Spleen (tissue), 11 donors: ENCODE measurements around the gene EVI2B. TPM values are rescaled to one million over a fixed set of nuclear protein-coding genes. Genes with fewer than 3 reads are reported as not detected.
A peak's percentile ranks its signal among the peaks of the same experiment; 100 is the strongest.

Experiments used
- DNase-seq: peaks from one replicate; pipeline ENCODE4 v3.0.0-alpha.2; 2020
- H3K27ac ChIP-seq, 8 donors: fragments of 200-600 bp; sonication (generic) in 7 of 8; 1 replicate in 4 of 8; 2 replicates in 4 of 8; pipeline versions ENCODE4 v1.5.0 to v1.8.0; 2016 to 2021; ENCODE audit warnings: inconsistent platforms in 4 of 8, mild to moderate bottlenecking in 4 of 8, moderate library complexity in 1 of 8
- H3K27me3 ChIP-seq, 7 donors: fragments of 200-600 bp; sonication (generic) in 6 of 7; replicated peaks in 1 of 7; 1 replicate in 4 of 7; 2 replicates in 3 of 7; pipeline versions ENCODE4 v1.5.0 to v1.8.0; 2016 to 2021; ENCODE audit warnings: inconsistent platforms in 3 of 7, mild to moderate bottlenecking in 1 of 7
- H3K36me3 ChIP-seq, 6 donors: fragments of 200-600 bp; sonication (generic) in 5 of 6; 1 replicate in 4 of 6; 2 replicates in 2 of 6; pipeline versions ENCODE4 v1.5.0 to v1.8.0; 2016 to 2021; ENCODE audit warnings: inconsistent platforms in 2 of 6
- H3K4me1 ChIP-seq, 6 donors: fragments of 200-600 bp; sonication (generic) in 5 of 6; 1 replicate in 3 of 6; 2 replicates in 3 of 6; pipeline versions ENCODE4 v1.5.0 to v1.8.0; 2016 to 2021; ENCODE audit warnings: inconsistent platforms in 3 of 6
- H3K4me3 ChIP-seq, 8 donors: fragments of 200-600 bp; sonication (generic) in 7 of 8; 1 replicate in 4 of 8; 2 replicates in 4 of 8; pipeline versions ENCODE4 v1.5.0 to v1.8.0; 2016 to 2021; ENCODE audit warnings: inconsistent platforms in 4 of 8, mild to moderate bottlenecking in 4 of 8, moderate library complexity in 2 of 8
- H3K9me3 ChIP-seq, 8 donors: fragments of 200-600 bp; sonication (generic) in 7 of 8; 1 replicate in 4 of 8; 2 replicates in 4 of 8; pipeline versions ENCODE4 v1.5.0 to v1.8.0; 2016 to 2021; ENCODE audit warnings: inconsistent platforms in 4 of 8
- CTCF ChIP-seq, 11 experiments: fragments of 200-600 bp in 7 of 11; fragments of 450-650 bp in 4 of 11; sonication (generic) in 4 of 11; IDR thresholded peaks in 8 of 11; conservative IDR thresholded peaks in 3 of 11; 1 replicate in 7 of 11; 2 replicates in 4 of 11; pipeline versions ENCODE4 v1.4.0 to v1.8.0; 2016 to 2021; ENCODE audit warnings: antibody characterized with exemption in 11 of 11, inconsistent platforms in 4 of 11, mild to moderate bottlenecking in 1 of 11
- POLR2A ChIP-seq, 3 donors: fragments of 450-650 bp; IDR thresholded peaks; one replicate each; pipeline ENCODE4 v1.5.1; 2017; ENCODE audit warnings: antibody characterized with exemption in 3 of 3, mild to moderate bottlenecking in 1 of 3
- POLR2AphosphoS5 ChIP-seq, 3 donors: sonication (generic); formaldehyde crosslinking; IDR thresholded peaks; one replicate each; pipeline ENCODE4 v1.5.1; 2017; ENCODE audit warnings: antibody characterized with exemption in 3 of 3
- WGBS, 5 donors: extraction: QIAGEN DNeasy Blood & Tissue Kit in 3 of 5; methylation state at CpG; one replicate each; pipeline versions ENCODE4 v1.1.5 to v1.1.7; 2013 to 2018; 5-methylcytosine and 5-hydroxymethylcytosine counted together
- intact Hi-C: fragments of 100-400 bp; cut with DNase I; formaldehyde crosslinking; loops from one replicate; pipeline ENCODE4 v1.15.0; 2023; ENCODE audit warnings: low total_unique reads
- polyA plus RNA-seq, 3 donors: library from polyadenylated mRNA; stranded (reverse); fragments of 200-250 nt; gene quantifications; one replicate each; pipeline ENCODE4 v1.2.1, GENCODE V29; 2013
- total RNA-seq, 7 donors: library from RNA; depleted of rRNA in 3 of 7; stranded (reverse); fragments of >200 nt in 3 of 7; fragmentation: NEBNext Ultra II Directional in 4 of 7; extraction: Animal tissue kit (Norgen Biotek cat#: 25700) in 4 of 7; gene quantifications; one replicate each; pipeline versions ENCODE4 v1.1.0 to v1.2.1, GENCODE V29; 2016 to 2021
- donor health status: healthy with polysubstance abuse.
- donor health status: DM: no; HTN: no; CAD: no; lungs with moderate emphysema.
- donor health status: DM: no; HTN: no; CAD: no.
- donor health status: Bipolar disorder and iron deficiency.
- donor health status: healthy.
- donor health status: DM: no; HTN: no; CAD: no.
- donor health status: DM: yes; HTN: yes; CAD: no.

EVI2B gene
- total and polyA plus RNA-seq, 10 donors = 109 to 220 (median 138) TPM

GRCh38 chr17:31261601-31262000 lies 52.3 kb downstream of the EVI2B start:
- TF ChIP-seq POLR2A (IDR thresholded peaks at IDR 0.05) (no peak), CTCF (IDR thresholded peaks at IDR 0.05 in 8 of 11, conservative IDR thresholded peaks at IDR 0.05 in 3 of 11) (no peak), POLR2AphosphoS5 (IDR thresholded peaks at IDR 0.05) (no peak)
- H3K36me3 ChIP-seq = peaks cover 0 to 50% (median 16%) of the 10 kb centered on the region in 6 donors

GRCh38 chr17:31260151-31260550 lies 53.7 kb downstream of the EVI2B start:
- no peak for TF ChIP-seq POLR2AphosphoS5 (IDR thresholded peaks at IDR 0.05)
- no peak for TF ChIP-seq CTCF (IDR thresholded peaks at IDR 0.05 in 8 of 11, conservative IDR thresholded peaks at IDR 0.05 in 3 of 11)
- TF ChIP-seq POLR2A (IDR thresholded peaks at IDR 0.05) = no peak
- intact Hi-C loops = loop anchor here (10.0 kb wide), 1 partner anchor 95 kb away; no protein-coding TSS in a partner anchor
- H3K4me1 ChIP-seq = peaks cover 0 to 13% (median 4%) of the 10 kb centered on the region in 6 donors
- H3K27ac ChIP-seq = no peak overlapping the region
- H3K9me3 ChIP-seq = no peaks in the 10 kb centered on the region
- no peak overlapping the region for H3K4me3 ChIP-seq
- WGBS, 5 donors = 90 to 96% (median 95%) methylated on average over 3 of the region's 3 CpGs
- H3K36me3 ChIP-seq = peaks cover 0 to 36% (median 12%) of the 10 kb centered on the region in 6 donors
- H3K27me3 ChIP-seq = no peaks in the 10 kb centered on the region
- no peak for DNase-seq

More at GRCh38 chr17:31261601-31262000, 52.3 kb downstream of the EVI2B start:
- intact Hi-C loops = loop anchor here (10.0 kb wide), 1 partner anchor 93 kb away; no protein-coding TSS in a partner anchor
- Histone ChIP-seq H3K27ac (no peak overlapping the region), H3K9me3 (no peaks in the 10 kb centered on the region), H3K4me3 (no peak overlapping the region), H3K27me3 (no peaks in the 10 kb centered on the region), H3K4me1 (peaks cover 0 to 10% (median 3%) of the 10 kb centered on the region in 6 donors)
- no peak for DNase-seq
- 72 to 91% (median 84%) methylated on average over 1 of the region's 1 CpG for WGBS, 5 donors

- H3K27me3 ChIP-seq = no peaks in the 10 kb centered on the region
- intact Hi-C loops = no loop called here
- 44 to 60% (median 54%) methylated on average over 3 of the region's 3 CpGs for WGBS, 5 donors
- no peak overlapping the region for H3K4me3 ChIP-seq
- TF ChIP-seq POLR2A (IDR thresholded peaks at IDR 0.05) (no peak), CTCF (IDR thresholded peaks at IDR 0.05 in 8 of 11, conservative IDR thresholded peaks at IDR 0.05 in 3 of 11) (no peak), POLR2AphosphoS5 (IDR thresholded peaks at IDR 0.05) (no peak)
- peaks cover 0 to 19% (median 5%) of the 10 kb centered on the region in 6 donors for H3K4me1 ChIP-seq
- H3K9me3 ChIP-seq = no peaks in the 10 kb centered on the region
- peaks cover 0 to 30% (median 9%) of the 10 kb centered on the region in 6 donors for H3K36me3 ChIP-seq
- peak overlapping the region in 4 of 8 donors; percentile 4 to 12 (median 6) for H3K27ac ChIP-seq
- DNase-seq = no peak
Measured at GRCh38 chr17:31256936-31257335, 56.9 kb downstream of the EVI2B start.

GRCh38 chr17:31254654-31255053 lies 59.2 kb downstream of the EVI2B start:
- peaks cover 0 to 8% (median 0%) of the 10 kb centered on the region in 6 donors for H3K36me3 ChIP-seq
- H3K4me3 ChIP-seq = no peak overlapping the region
- 95 to 97% (median 96%) methylated on average over 2 of the region's 2 CpGs for WGBS, 5 donors
- intact Hi-C loops = no loop called here
- H3K27me3 ChIP-seq = no peaks in the 10 kb centered on the region
- DNase-seq = no peak
- H3K27ac ChIP-seq = no peak overlapping the region
- TF ChIP-seq POLR2A (IDR thresholded peaks at IDR 0.05) (no peak), POLR2AphosphoS5 (IDR thresholded peaks at IDR 0.05) (no peak), CTCF (IDR thresholded peaks at IDR 0.05 in 8 of 11, conservative IDR thresholded peaks at IDR 0.05 in 3 of 11) (no peak)
- peaks cover 0 to 40% (median 20%) of the 10 kb centered on the region in 6 donors for H3K4me1 ChIP-seq
- H3K9me3 ChIP-seq = no peaks in the 10 kb centered on the region

Other genes with a start within 250 kb of the EVI2B start
- gene NF1, start 219.1 kb downstream of the EVI2B start, total RNA-seq = 10 to 100 TPM; 49.1 to 97.7 (median 63.8) TPM
- gene NF1, start 219.1 kb downstream of the EVI2B start, polyA plus RNA-seq = 1 to 10 TPM; 3.1 to 5.7 (median 4.7) TPM
- 10 to 100 TPM in 1 of 7 donors, 1 to 10 TPM in 3, under 1 TPM in 2, not detected in 1; 0.44 to 14.5 (median 4.3) TPM for gene OMG, start 16.8 kb downstream of the EVI2B start, total RNA-seq
- gene OMG, start 16.8 kb downstream of the EVI2B start, polyA plus RNA-seq = 1 to 10 TPM in 1 of 3 donors, under 1 TPM in 2; 0.41 to 7.3 (median 0.94) TPM
- gene EVI2A, start 7.6 kb upstream of the EVI2B start, total RNA-seq = 10 to 100 TPM; 27.0 to 52.8 (median 31.9) TPM
- 10 to 100 TPM; 46.8 to 79.7 (median 68.0) TPM for gene EVI2A, start 7.6 kb upstream of the EVI2B start, polyA plus RNA-seq
- gene RAB11FIP4, start 77.6 kb upstream of the EVI2B start, total RNA-seq = 10 to 100 TPM; 17.8 to 25.2 (median 22.3) TPM
- 1 to 10 TPM; 5.5 to 8.9 (median 5.8) TPM for gene RAB11FIP4, start 77.6 kb upstream of the EVI2B start, polyA plus RNA-seq